ENCODE results near the gene SPIN1.
"Not testable (repeated sequence)": the region's sequence is repeated elsewhere in the genome, so short reads cannot be mapped to it uniquely, and the experiment has no call there.

SPIN1 gene

GRCh38 chr9:88388203-88388885 lies at the start of gene SPIN1:
Gene SPIN1, plus strand, starts transcription at chr9:88388444. Its CDS starts 38,096 bp downstream, at chr9:88426540.
- peak; percentile 54 for DNase-seq

- DNase-seq: no peak
Observed at GRCh38 chr9:88339317-88339716, 48.9 kb upstream of the SPIN1 start.

- no peak for DNase-seq
Observed at GRCh38 chr9:88342246-88342645, 46.0 kb upstream of the SPIN1 start.

- DNase-seq: no peak
Observed at GRCh38 chr9:88344013-88344412, 44.2 kb upstream of the SPIN1 start.

- DNase-seq: not testable (repeated sequence)
Observed at GRCh38 chr9:88350354-88350753, 37.9 kb upstream of the SPIN1 start.

GRCh38 chr9:88355166-88355565 lies 33.1 kb upstream of the SPIN1 start:
- DNase-seq: no peak

GRCh38 chr9:88357250-88357649 lies 31.0 kb upstream of the SPIN1 start:
- not testable (repeated sequence) for DNase-seq

- DNase-seq: no peak
Observed at GRCh38 chr9:88358723-88359122, 29.5 kb upstream of the SPIN1 start.

GRCh38 chr9:88359974-88360373 lies 28.3 kb upstream of the SPIN1 start:
- DNase-seq: no peak

- DNase-seq: no peak
Observed at GRCh38 chr9:88362681-88363080, 25.6 kb upstream of the SPIN1 start.

GRCh38 chr9:88363661-88364060 lies 24.6 kb upstream of the SPIN1 start:
- no peak for DNase-seq

GRCh38 chr9:88364706-88365105 lies 23.5 kb upstream of the SPIN1 start:
- DNase-seq: no peak

- DNase-seq: no peak
Observed at GRCh38 chr9:88370346-88370745, 17.9 kb upstream of the SPIN1 start.

GRCh38 chr9:88372103-88372654 lies 16.1 kb upstream of the SPIN1 start:
- DNase-seq: no peak

- no peak for DNase-seq
Observed at GRCh38 chr9:88373045-88373444, 15.2 kb upstream of the SPIN1 start.

GRCh38 chr9:88378317-88378716 lies 9.9 kb upstream of the SPIN1 start:
- no peak for DNase-seq

- no peak for DNase-seq
Observed at GRCh38 chr9:88379352-88379751, 8.9 kb upstream of the SPIN1 start.

GRCh38 chr9:88380118-88380517 lies 8.1 kb upstream of the SPIN1 start:
- no peak for DNase-seq

- not testable (repeated sequence) for DNase-seq
Observed at GRCh38 chr9:88381322-88381721, 6.9 kb upstream of the SPIN1 start.

- no peak for DNase-seq
Observed at GRCh38 chr9:88383176-88383575, 5.1 kb upstream of the SPIN1 start.

- DNase-seq: not testable (repeated sequence)
Observed at GRCh38 chr9:88386137-88386536, 2.1 kb upstream of the SPIN1 start.

GRCh38 chr9:88387036-88387551 lies 1.1 kb upstream of the SPIN1 start:
- DNase-seq: no peak

- no peak for DNase-seq
Observed at GRCh38 chr9:88387552-88388202, 567 bp upstream of the SPIN1 start.
